B cell (primary cell): ENCODE measurements around the gene GPC3. TPM values are rescaled to one million over a fixed set of nuclear protein-coding genes. Genes with fewer than 3 reads are reported as not detected.

ENCODE experiments used
- ATAC-seq: fragments of 200-7000 bp; cut with Tn5 transposase; one replicate; pipeline ENCODE4 v1.10.0; 2021; ENCODE audit warnings: low read depth, mild to moderate bottlenecking, moderate number of reproducible peaks, moderate library complexity
- CTCF ChIA-PET: fragments of 350-600 bp; sonication (Branson Sonifier 250); formaldehyde crosslinking; loops from one replicate; lab custom pipeline; 2021; ENCODE audit warnings: antibody characterized with exemption, inconsistent platforms; lab: Charles Lee
- POLR2A ChIA-PET: fragments of 350-600 bp; sonication (Branson Sonifier 250); formaldehyde crosslinking; loops from one replicate; lab custom pipeline; 2021; ENCODE audit warnings: antibody characterized with exemption; lab: Charles Lee
- DNase-seq: peaks from one replicate; pipeline ENCODE4 v3.0.0; 2013
- H2AFZ ChIP-seq: 2 replicates; pipeline ENCODE4 v1.6.1; 2012; ENCODE audit warnings: mild to moderate bottlenecking, low read depth, low read length; ENCODE audit not compliant: insufficient read depth, poor library complexity, severe bottlenecking
- H3K27ac ChIP-seq, 2 donors: 1 replicate in 1 of 2; 2 replicates in 1 of 2; pipeline ENCODE4 v1.5.1; 2012 to 2013; ENCODE audit warnings: low read length in 2 of 2, mild to moderate bottlenecking in 2 of 2, moderate library complexity in 1 of 2
- H3K27me3 ChIP-seq, 4 experiments: fragments of 200-600 bp in 1 of 4; sonication (generic) in 1 of 4; replicated peaks in 1 of 4; 1 replicate in 2 of 4; 2 replicates in 2 of 4; pipeline versions ENCODE4 v1.6.1 to v1.7.0; 2013 to 2016; ENCODE audit warnings: low read length in 3 of 4, mild to moderate bottlenecking in 2 of 4, mixed read lengths in 1 of 4, moderate library complexity in 1 of 4; ENCODE audit not compliant: insufficient read depth in 4 of 4, control insufficient read depth in 3 of 4; ENCODE audit errors: control extremely low read depth in 1 of 4
- H3K36me3 ChIP-seq, 2 experiments: replicated peaks in 1 of 2; 1 replicate in 1 of 2; 2 replicates in 1 of 2; pipeline versions ENCODE4 v1.6.1 to v1.7.1; 2013; ENCODE audit warnings: low read length in 1 of 2; ENCODE audit not compliant: insufficient read depth in 2 of 2, control insufficient read depth in 1 of 2; ENCODE audit errors: control extremely low read depth in 1 of 2, extremely low read depth in 1 of 2
- H3K4me1 ChIP-seq, 2 donors: fragments of 200-600 bp in 1 of 2; sonication (generic) in 1 of 2; 1 replicate in 1 of 2; 2 replicates in 1 of 2; pipeline versions ENCODE4 v1.5.1 to v1.6.1; 2013 to 2017; ENCODE audit warnings: low read length in 2 of 2; ENCODE audit not compliant: control insufficient read depth in 2 of 2, insufficient read depth in 2 of 2
- H3K4me2 ChIP-seq: replicated peaks from 2 replicates; pipeline ENCODE3; 2012; ENCODE audit warnings: mild to moderate bottlenecking, low read depth, low read length; ENCODE audit not compliant: poor library complexity, severe bottlenecking
- H3K4me3 ChIP-seq, 5 experiments: fragments of 200-600 bp in 1 of 5; sonication (generic) in 1 of 5; 1 replicate in 3 of 5; 2 replicates in 2 of 5; pipeline versions ENCODE4 v1.5.1 to v1.7.0; 2011 to 2016; ENCODE audit warnings: low read length in 4 of 5, mild to moderate bottlenecking in 4 of 5, low read depth in 2 of 5, control low read depth in 1 of 5, moderate library complexity in 1 of 5; ENCODE audit not compliant: insufficient read depth in 1 of 5; ENCODE audit errors: control extremely low read depth in 1 of 5, extremely low read depth in 1 of 5
- H3K79me2 ChIP-seq: fragments of 200-600 bp; sonication (generic); one replicate; pipeline ENCODE4 v1.6.0; 2016; ENCODE audit warnings: low read length; ENCODE audit not compliant: control insufficient read depth, insufficient read depth
- H3K9ac ChIP-seq: fragments of 200-600 bp; sonication (generic); 2 replicates; pipeline ENCODE4 v1.6.1; 2017; ENCODE audit warnings: mild to moderate bottlenecking, low read length, moderate library complexity
- H3K9me3 ChIP-seq, 3 donors: one replicate each; pipeline versions ENCODE4 v1.6.1 to v1.7.1; 2013; ENCODE audit warnings: low read length in 2 of 3; ENCODE audit not compliant: control insufficient read depth in 2 of 3, insufficient read depth in 1 of 3; ENCODE audit errors: control extremely low read depth in 1 of 3
- H4K20me1 ChIP-seq: 2 replicates; pipeline ENCODE4 v1.6.0; 2012; ENCODE audit warnings: mild to moderate bottlenecking, low read length; ENCODE audit not compliant: insufficient read depth, control insufficient read depth, poor library complexity, severe bottlenecking
- H3K27ac Mint-ChIP-seq: one replicate; pipeline ENCODE4 v1.8.0; 2021; ENCODE audit warnings: mixed read lengths
- H3K27me3 Mint-ChIP-seq: one replicate; pipeline ENCODE4 v1.8.0; 2021; ENCODE audit warnings: mixed read lengths
- H3K4me1 Mint-ChIP-seq: one replicate; pipeline ENCODE4 v1.8.0; 2021; ENCODE audit warnings: mixed read lengths
- H3K4me3 Mint-ChIP-seq: one replicate; pipeline ENCODE4 v1.8.0; 2021; ENCODE audit warnings: mixed read lengths
- H3K9me3 Mint-ChIP-seq: one replicate; pipeline ENCODE4 v1.8.0; 2022; ENCODE audit warnings: mixed read lengths; ENCODE audit not compliant: insufficient read depth
- EZH2 ChIP-seq: IDR thresholded peaks from 2 replicates; pipeline ENCODE4 v1.6.1; 2012; ENCODE audit warnings: borderline replicate concordance, low read depth, mild to moderate bottlenecking, moderate library complexity, low read length; ENCODE audit not compliant: insufficient read depth, poor library complexity, severe bottlenecking
- WGBS: methylation state at CpG from one replicate; pipeline ENCODE4 v1.1.5; 2013; ENCODE audit warnings: missing lambda C conversion rate; ENCODE audit not compliant: insufficient coverage; 5-methylcytosine and 5-hydroxymethylcytosine counted together
- intact Hi-C: fragments of 100-400 bp; cut with micrococcal nuclease; formaldehyde crosslinking; loops from one replicate; pipeline ENCODE4 v1.10.0; 2022
- polyA plus RNA-seq: library from polyadenylated mRNA; depleted of rRNA; stranded (reverse); fragments of >200 nt; gene quantifications from 2 replicates; pipeline ENCODE4 v1.2.3, GENCODE V29; 2012
- total RNA-seq, 2 donors: library from RNA; stranded (reverse); fragments of 120-200 nt in 1 of 2; gene quantifications; 1 replicate in 1 of 2; 2 replicates in 1 of 2; pipeline versions ENCODE4 v1.2.3 to v1.2.4, GENCODE V29; 2013 to 2022
- TF ChIP-seq, protein P1 (sequence below): fragments of 200-600 bp; IDR thresholded peaks from one replicate; pipeline ENCODE4 v1.8.0; 2022; ENCODE audit warnings: antibody characterized with exemption, mild to moderate bottlenecking

Gene GPC3
- total and polyA plus RNA-seq, 2 donors (not counting 1 experiment from before 2014, with no cell fraction given), result not detected

- Histone ChIP-seq H3K4me3 (no peak overlapping the region), H3K9ac (no peak overlapping the region), H4K20me1 (no peaks in the 10 kb centered on the region), H3K27ac (no peak overlapping the region), H2AFZ (no peak overlapping the region), H3K4me1 (no peaks in the 10 kb centered on the region), H3K79me2 (no peaks in the 10 kb centered on the region), H3K36me3 (no peaks in the 10 kb centered on the region), H3K9me3 (no peaks in the 10 kb centered on the region), H3K27me3 (no peaks in the 10 kb centered on the region), H3K4me2 (no peak overlapping the region)
- CTCF ChIA-PET, result no interaction called here
- intact Hi-C loops, result no loop called here
- no peak for ATAC-seq
- Mint-ChIP-seq H3K4me3 (no peak overlapping the region), H3K27ac (no peak overlapping the region), H3K4me1 (no peaks in the 10 kb centered on the region), H3K27me3 (no peaks in the 10 kb centered on the region), H3K9me3 (no peaks in the 10 kb centered on the region)
- no peak for DNase-seq
- TF ChIP-seq, protein P1, sequence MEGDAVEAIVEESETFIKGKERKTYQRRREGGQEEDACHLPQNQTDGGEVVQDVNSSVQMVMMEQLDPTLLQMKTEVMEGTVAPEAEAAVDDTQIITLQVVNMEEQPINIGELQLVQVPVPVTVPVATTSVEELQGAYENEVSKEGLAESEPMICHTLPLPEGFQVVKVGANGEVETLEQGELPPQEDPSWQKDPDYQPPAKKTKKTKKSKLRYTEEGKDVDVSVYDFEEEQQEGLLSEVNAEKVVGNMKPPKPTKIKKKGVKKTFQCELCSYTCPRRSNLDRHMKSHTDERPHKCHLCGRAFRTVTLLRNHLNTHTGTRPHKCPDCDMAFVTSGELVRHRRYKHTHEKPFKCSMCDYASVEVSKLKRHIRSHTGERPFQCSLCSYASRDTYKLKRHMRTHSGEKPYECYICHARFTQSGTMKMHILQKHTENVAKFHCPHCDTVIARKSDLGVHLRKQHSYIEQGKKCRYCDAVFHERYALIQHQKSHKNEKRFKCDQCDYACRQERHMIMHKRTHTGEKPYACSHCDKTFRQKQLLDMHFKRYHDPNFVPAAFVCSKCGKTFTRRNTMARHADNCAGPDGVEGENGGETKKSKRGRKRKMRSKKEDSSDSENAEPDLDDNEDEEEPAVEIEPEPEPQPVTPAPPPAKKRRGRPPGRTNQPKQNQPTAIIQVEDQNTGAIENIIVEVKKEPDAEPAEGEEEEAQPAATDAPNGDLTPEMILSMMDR, result no peak
- TF ChIP-seq EZH2, result no peak
- POLR2A ChIA-PET, result no interaction called here
- 80% methylated on average over 1 of the region's 2 CpGs for WGBS
These were observed 386.6 kb downstream of the GPC3 start for GRCh38 chrX:133598601-133599335.

- TF ChIP-seq, protein P1, result no peak
- no peak for TF ChIP-seq EZH2
- intact Hi-C loops, result no loop called here
These were observed 391.2 kb downstream of the GPC3 start for GRCh38 chrX:133594156-133594555.

More at GRCh38 chrX:133594156-133594555, 391.2 kb downstream of the GPC3 start:
- ChIA-PET POLR2A (no interaction called here), CTCF (no interaction called here)
- Mint-ChIP-seq H3K4me1 (no peaks in the 10 kb centered on the region), H3K4me3 (no peak overlapping the region), H3K9me3 (no peaks in the 10 kb centered on the region), H3K27ac (no peak overlapping the region), H3K27me3 (no peaks in the 10 kb centered on the region)
- no peak overlapping the region for H3K4me3 ChIP-seq
- no peak overlapping the region for H3K27ac ChIP-seq
- H3K9ac ChIP-seq, result no peak overlapping the region
- H3K4me1 ChIP-seq, result no peaks in the 10 kb centered on the region
- H3K79me2 ChIP-seq, result no peaks in the 10 kb centered on the region
- no peaks in the 10 kb centered on the region for H3K36me3 ChIP-seq
- DNase-seq (no peak), ATAC-seq (no peak)
- H4K20me1 ChIP-seq, result no peaks in the 10 kb centered on the region
- H2AFZ ChIP-seq, result no peak overlapping the region
- 100% methylated on average over 1 of the region's 3 CpGs for WGBS
- H3K27me3 ChIP-seq, result no peaks in the 10 kb centered on the region
- no peaks in the 10 kb centered on the region for H3K9me3 ChIP-seq
- H3K4me2 ChIP-seq, result no peak overlapping the region
